SU-DHL-6 (cell line): ENCODE measurements around the gene PPIP5K1.

ENCODE experiments used
- CTCF ChIP-seq: fragments of 200-600 bp; sonication (generic); IDR thresholded peaks from one replicate; pipeline ENCODE4 v1.5.1; 2017; ENCODE audit warnings: antibody characterized with exemption, mild to moderate bottlenecking, low read length, moderate library complexity; ENCODE audit not compliant: insufficient read depth, poor library complexity, severe bottlenecking
- EZH2phosphoT487 ChIP-seq: fragments of 200-600 bp; sonication (generic), shearing (Covaris generic); conservative IDR thresholded peaks from 2 replicates; pipeline ENCODE4 v1.6.1; 2018; ENCODE audit warnings: mild to moderate bottlenecking, antibody characterized with exemption, low read length, moderate library complexity, mixed read lengths

- TF ChIP-seq CTCF: no peak
- TF ChIP-seq EZH2phosphoT487: no peak
Observed at GRCh38 chr15:43552986-43553385, 37.0 kb downstream of the PPIP5K1 start.
